ENCODE measurements around the gene B4GALT2.

- TF ChIP-seq POLR2A (IDR thresholded peaks at IDR 0.05), result no peak
- no peak for TF ChIP-seq CTCF (IDR thresholded peaks at IDR 0.05)
Observed at GRCh38 chr1:43963006-43963405, 16.0 kb upstream of the B4GALT2 start.
